Astrocyte of the spinal cord (primary cell): ENCODE measurements around the gene SPR.

Experiments
- DNase-seq: peaks from one replicate; pipeline ENCODE4 v3.0.0; 2011; ENCODE audit warnings: low read depth, low spot score
- H3K4me3 ChIP-seq: 2 replicates; pipeline ENCODE4 v1.5.1; 2011; ENCODE audit warnings: low read depth, mild to moderate bottlenecking, low read length, moderate library complexity
- CTCF ChIP-seq: IDR thresholded peaks from 2 replicates; pipeline ENCODE4 v1.5.1; 2012; ENCODE audit warnings: low read depth, mild to moderate bottlenecking, low read length, inconsistent platforms
- in situ Hi-C: cut with HindIII; loops from 2 replicates; pipeline ENCODE4 v1.10.0; 2017; ENCODE audit warnings: low sequenced_read_pairs

The SPR gene

GRCh38 chr2:72914206-72914559, 27.0 kb downstream of the SPR start:
- TF ChIP-seq CTCF, result no peak
- in situ Hi-C loops, result no loop called here
- H3K4me3 ChIP-seq, result no peak overlapping the region
- no peak for DNase-seq

DNA sequence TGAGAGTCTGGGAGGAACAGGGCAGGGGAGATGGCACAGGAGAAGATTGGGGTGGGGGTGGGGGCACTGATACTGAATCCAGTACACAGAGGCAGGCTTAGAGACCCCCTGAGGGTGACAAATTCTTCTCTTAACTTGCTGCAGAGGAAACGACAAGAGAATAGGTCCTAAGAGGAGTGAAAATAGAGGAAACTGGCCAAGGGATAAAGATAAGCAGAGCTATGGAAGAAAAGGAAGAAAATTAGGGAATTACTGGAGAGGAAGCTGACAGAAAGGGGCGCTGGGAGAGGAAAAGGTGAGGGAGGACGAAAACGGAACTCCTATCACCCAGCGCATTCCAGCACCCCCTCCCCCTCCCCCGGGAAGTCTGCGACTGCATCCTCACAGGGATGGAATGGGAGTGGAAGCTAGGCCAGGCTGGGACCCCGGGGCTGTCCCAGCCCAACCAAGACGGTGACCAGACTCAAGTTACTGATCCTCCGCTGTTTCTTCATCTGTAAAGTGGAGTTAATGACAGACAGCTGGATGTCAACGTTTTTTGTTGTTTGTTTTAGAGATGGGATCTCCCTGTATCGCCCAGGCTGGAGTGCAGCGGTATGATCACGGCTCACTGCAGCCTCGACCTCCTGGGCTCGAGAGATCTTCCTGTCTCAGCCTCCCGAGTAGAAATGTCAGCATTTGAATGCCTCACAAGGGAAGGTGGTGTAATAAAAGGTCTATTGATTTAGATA, 27.5 kb downstream of the SPR start:
- no peak for TF ChIP-seq CTCF
- no peak for DNase-seq
- no peak overlapping the region for H3K4me3 ChIP-seq
- in situ Hi-C loops, result no loop called here

- no peak overlapping the region for H3K4me3 ChIP-seq
- DNase-seq, result no peak
- no peak for TF ChIP-seq CTCF
- in situ Hi-C loops, result no loop called here
Observed at GRCh38 chr2:72915320-72915906, 28.2 kb downstream of the SPR start.

DNA sequence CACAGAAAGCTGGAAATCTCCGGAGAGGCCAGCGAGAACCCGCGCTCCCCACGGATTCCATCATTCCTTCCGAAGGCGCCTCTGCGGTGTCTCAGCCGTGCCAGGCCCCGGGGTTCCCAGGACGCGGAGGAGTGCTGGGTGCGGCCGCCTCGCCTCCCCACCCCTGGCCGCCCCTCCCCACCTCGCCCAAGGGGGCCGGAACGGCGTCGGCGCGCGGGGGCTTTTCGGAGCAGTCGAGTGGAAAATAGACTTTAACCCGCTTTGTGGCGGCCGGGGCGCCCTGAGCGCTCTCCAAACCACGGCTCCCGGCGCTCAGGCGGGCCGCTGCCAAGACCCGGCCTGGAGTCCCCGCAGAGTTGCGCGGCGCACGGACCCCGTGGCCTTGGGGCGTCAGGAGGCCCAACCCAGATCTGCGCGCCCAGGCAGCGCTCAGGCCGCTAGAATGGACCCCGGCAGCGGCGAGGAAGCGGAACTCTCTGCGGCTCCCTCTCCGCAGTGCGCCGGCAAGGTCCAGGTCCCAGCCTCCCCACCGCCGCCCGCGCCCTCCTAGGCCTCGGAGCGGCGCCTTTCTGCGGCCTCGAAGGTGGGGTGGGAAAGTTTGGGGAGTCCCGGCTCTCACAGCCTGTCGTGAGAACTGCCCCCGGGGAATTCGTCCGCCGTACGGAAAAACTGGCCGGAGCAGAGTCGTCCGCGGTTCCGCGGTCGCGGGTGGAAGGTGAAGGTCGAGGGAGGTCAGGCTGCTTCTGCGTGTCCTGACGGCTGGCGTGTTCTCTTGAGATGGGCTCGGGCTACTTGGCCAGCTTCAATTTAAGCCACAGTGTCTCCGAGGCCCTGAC, 28.9 kb downstream of the SPR start:
- no peak overlapping the region for H3K4me3 ChIP-seq

DNA sequence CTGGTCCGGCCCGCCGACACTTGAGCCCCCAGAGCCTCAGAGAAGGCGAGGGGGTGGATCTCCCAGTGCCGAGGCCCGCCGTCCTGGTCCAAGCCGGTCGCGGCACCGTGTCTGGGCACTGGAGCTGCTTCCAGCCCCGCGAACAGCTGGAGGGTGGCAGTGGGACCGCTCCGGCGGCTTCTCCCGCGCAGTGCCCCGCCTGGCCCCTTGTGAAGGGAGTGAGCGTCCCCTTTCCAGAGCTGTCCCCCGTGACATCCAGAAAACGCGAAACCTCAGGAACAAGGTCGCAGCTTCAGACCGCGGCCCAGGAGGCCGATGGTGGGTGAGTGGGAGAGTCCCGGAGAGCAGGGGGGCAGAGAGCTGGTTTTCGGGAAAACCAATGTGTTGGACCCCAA, 29.5 kb downstream of the SPR start:
- no peak for TF ChIP-seq CTCF
- no peak overlapping the region for H3K4me3 ChIP-seq
- DNase-seq, result no peak
- in situ Hi-C loops, result no loop called here

More for the DNA sequence above, 28.9 kb downstream of the SPR start:
- DNase-seq, result no peak
- in situ Hi-C loops, result no loop called here
- no peak for TF ChIP-seq CTCF

- no peak for DNase-seq
- no peak within 1 kb of the TSS for H3K4me3 ChIP-seq
- in situ Hi-C loops, result no loop called here
- TF ChIP-seq CTCF, result no peak
Observed at GRCh38 chr2:72917138-72917876, 30.1 kb downstream of the SPR start, which contains the start of gene EMX1. TSS of gene EMX1 (plus strand) at chr2:72917519. CDS start at chr2:72917853, 334 bp downstream.
